WTC11 (cell line): ENCODE results near the gene RGS6. TPM values are rescaled to one million over a fixed set of nuclear protein-coding genes. Genes with fewer than 3 reads are reported as not detected.

ENCODE experiments used
- ATAC-seq: fragments of 200-7000 bp; cut with Tn5 transposase; 2 replicates; pipeline ENCODE4 v1.10.0; 2021; ENCODE audit warnings: mild to moderate bottlenecking, moderate library complexity
- CTCF ChIA-PET: fragments of 300-600 bp; sonication (Branson Sonifier 250); formaldehyde crosslinking; loops from one replicate; lab custom pipeline; 2021; ENCODE audit warnings: antibody characterized with exemption; lab: Charles Lee
- POLR2A ChIA-PET: fragments of 350-600 bp; sonication (Branson Sonifier 250); formaldehyde crosslinking; loops from one replicate; lab custom pipeline; 2021; ENCODE audit warnings: antibody characterized with exemption; lab: Charles Lee
- DNase-seq: peaks from one replicate; pipeline ENCODE4 v3.0.0; 2021; ENCODE audit warnings: low spot score
- H3K27ac Mint-ChIP-seq: 2 replicates; pipeline ENCODE4 v1.8.0; 2021; ENCODE audit warnings: mixed read lengths
- H3K27me3 Mint-ChIP-seq: 2 replicates; pipeline ENCODE4 v1.8.0; 2021; ENCODE audit warnings: low read depth, mild to moderate bottlenecking, moderate library complexity, mixed read lengths
- H3K36me3 Mint-ChIP-seq: 2 replicates; pipeline ENCODE4 v1.8.0; 2021; ENCODE audit warnings: mixed read lengths
- H3K4me1 Mint-ChIP-seq: 2 replicates; pipeline ENCODE4 v1.8.0; 2022; ENCODE audit warnings: mixed read lengths
- H3K4me3 Mint-ChIP-seq: 2 replicates; pipeline ENCODE4 v1.8.0; 2021; ENCODE audit warnings: mild to moderate bottlenecking, moderate library complexity, mixed read lengths
- H3K9me3 Mint-ChIP-seq: 2 replicates; pipeline ENCODE4 v1.8.0; 2021; ENCODE audit warnings: mixed read lengths
- AR ChIP-seq: fragments of 250-450 bp; sonication (Bioruptor Pico); IDR thresholded peaks from 2 replicates; pipeline ENCODE4 v1.9.0; 2021; ENCODE audit warnings: mild to moderate bottlenecking
- E2F4 ChIP-seq: sonication (generic); formaldehyde crosslinking; IDR thresholded peaks from 2 replicates; pipeline ENCODE4 v1.8.1; 2022; ENCODE audit warnings: low read depth, mild to moderate bottlenecking, moderate library complexity, missing genetic modification reagents, borderline replicate concordance
- EMX1 ChIP-seq: fragments of 250-450 bp; sonication (Bioruptor Pico); IDR thresholded peaks from 2 replicates; pipeline ENCODE4 v1.8.0; 2021; ENCODE audit warnings: mild to moderate bottlenecking
- FOXP1 ChIP-seq: sonication (generic); formaldehyde crosslinking; IDR thresholded peaks from 2 replicates; pipeline ENCODE4 v1.8.0; 2022; ENCODE audit warnings: missing genetic modification reagents, mild to moderate bottlenecking, moderate library complexity, borderline replicate concordance
- MAX ChIP-seq: sonication (generic); formaldehyde crosslinking; IDR thresholded peaks from 2 replicates; pipeline ENCODE4 v1.8.0; 2022; ENCODE audit warnings: mild to moderate bottlenecking, missing genetic modification reagents
- PRDM15 ChIP-seq: sonication (generic); formaldehyde crosslinking; IDR thresholded peaks from 2 replicates; pipeline ENCODE4 v1.8.0; 2022; ENCODE audit warnings: missing genetic modification reagents
- RORB ChIP-seq: fragments of 250-450 bp; sonication (Bioruptor Pico); IDR thresholded peaks from 2 replicates; pipeline ENCODE4 v1.9.0; 2021; ENCODE audit warnings: mild to moderate bottlenecking
- ZBTB21 ChIP-seq: sonication (generic); formaldehyde crosslinking; IDR thresholded peaks from 2 replicates; pipeline ENCODE4 v1.8.1; 2023; ENCODE audit warnings: mild to moderate bottlenecking, missing genetic modification reagents, borderline replicate concordance
- ZNF121 ChIP-seq: sonication (generic); formaldehyde crosslinking; IDR thresholded peaks from 2 replicates; pipeline ENCODE4 v1.8.0; 2023; ENCODE audit warnings: missing genetic modification reagents
- ZNF671 ChIP-seq: fragments of 250-450 bp; sonication (Bioruptor Pico); IDR thresholded peaks from 2 replicates; pipeline ENCODE4 v1.8.0; 2021; ENCODE audit warnings: mild to moderate bottlenecking
- total RNA-seq: library from RNA; stranded (reverse); gene quantifications from 3 replicates; pipeline ENCODE4 v1.2.3, GENCODE V29; 2021
- TF ChIP-seq, protein P1 (sequence below): fragments of 250-450 bp; sonication (Bioruptor Pico); IDR thresholded peaks from 2 replicates; pipeline ENCODE4 v2.1.2; 2022; ENCODE audit warnings: mild to moderate bottlenecking, moderate library complexity

RGS6 gene
- total RNA-seq, 1 experiment from 2014 or later: 1.0 TPM

DNA sequence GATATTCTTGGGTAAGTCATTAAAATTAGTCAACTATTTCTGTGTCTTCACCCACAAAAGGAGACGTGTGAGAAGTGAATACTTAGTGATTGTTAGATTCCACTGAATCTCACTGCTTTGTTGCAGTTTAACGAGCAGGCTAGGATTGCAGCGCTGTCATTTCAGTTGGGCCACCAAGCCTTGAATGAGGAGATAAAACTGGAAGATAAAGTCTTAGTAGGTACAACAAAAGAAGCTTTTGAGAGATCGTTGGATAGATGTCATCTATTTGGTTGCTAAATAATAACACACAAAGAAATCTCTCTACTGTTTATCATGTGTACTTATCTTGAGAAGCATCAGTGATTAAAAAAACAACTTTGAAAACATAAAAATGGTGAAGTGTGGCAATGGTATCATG lies 132.3 kb downstream of the RGS6 start:
- TF ChIP-seq PRDM15 (CRISPR knock-in tag): no peak
- no peak for TF ChIP-seq AR (CRISPR knock-in tag)
- no peak for TF ChIP-seq MAX (CRISPR knock-in tag)
- TF ChIP-seq E2F4 (CRISPR knock-in tag): no peak
- TF ChIP-seq, protein P1, sequence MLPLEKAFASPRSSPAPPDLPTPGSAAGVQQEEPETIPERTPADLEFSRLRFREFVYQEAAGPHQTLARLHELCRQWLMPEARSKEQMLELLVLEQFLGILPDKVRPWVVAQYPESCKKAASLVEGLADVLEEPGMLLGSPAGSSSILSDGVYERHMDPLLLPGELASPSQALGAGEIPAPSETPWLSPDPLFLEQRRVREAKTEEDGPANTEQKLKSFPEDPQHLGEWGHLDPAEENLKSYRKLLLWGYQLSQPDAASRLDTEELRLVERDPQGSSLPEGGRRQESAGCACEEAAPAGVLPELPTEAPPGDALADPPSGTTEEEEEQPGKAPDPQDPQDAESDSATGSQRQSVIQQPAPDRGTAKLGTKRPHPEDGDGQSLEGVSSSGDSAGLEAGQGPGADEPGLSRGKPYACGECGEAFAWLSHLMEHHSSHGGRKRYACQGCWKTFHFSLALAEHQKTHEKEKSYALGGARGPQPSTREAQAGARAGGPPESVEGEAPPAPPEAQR (CRISPR knock-in tag): no peak
- CTCF ChIA-PET: no interaction called here
- Mint-ChIP-seq H3K4me1 (peaks cover 3% of the 10 kb centered on the region), H3K27ac (no peak overlapping the region), H3K4me3 (no peak overlapping the region), H3K9me3 (no peaks in the 10 kb centered on the region), H3K36me3 (no peaks in the 10 kb centered on the region), H3K27me3 (no peaks in the 10 kb centered on the region; the same call in 1 of the 2 replicates)
- ATAC-seq (no peak), DNase-seq (no peak)
- POLR2A ChIA-PET: no interaction called here

- DNase-seq (no peak), ATAC-seq (no peak; the same call in 1 of the 2 replicates)
- POLR2A ChIA-PET: no interaction called here
- TF ChIP-seq RORB (CRISPR knock-in tag): no peak
- no peak for TF ChIP-seq ZNF671 (CRISPR knock-in tag)
- TF ChIP-seq ZBTB21 (CRISPR knock-in tag): no peak
- TF ChIP-seq EMX1 (CRISPR knock-in tag): no peak
- TF ChIP-seq FOXP1 (CRISPR knock-in tag): no peak
- no peak for TF ChIP-seq ZNF121 (CRISPR knock-in tag)
- no peak for TF ChIP-seq E2F4 (CRISPR knock-in tag)
- CTCF ChIA-PET: interaction anchor here (0.7 to 1.8 kb wide), 5 partner anchors 10 to 350 kb away, joined by 3 to 5 read pairs (median 3); no protein-coding TSS in a partner anchor
- Mint-ChIP-seq H3K36me3 (no peaks in the 10 kb centered on the region), H3K27me3 (no peaks in the 10 kb centered on the region), H3K9me3 (no peaks in the 10 kb centered on the region), H3K27ac (no peak overlapping the region), H3K4me1 (peaks cover 10% of the 10 kb centered on the region), H3K4me3 (no peak overlapping the region)
These were observed 138.2 kb downstream of the RGS6 start for GRCh38 chr14:72070458-72070857.
